HG03280 (cell line): ENCODE data around the gene ARSA.
"Not testable (repeated sequence)": the region's sequence is repeated elsewhere in the genome, so short reads cannot be mapped to it uniquely, and the experiment has no call there.

Experiments
- ATAC-seq: cut with Tn5 transposase; IDR thresholded peaks from one replicate; pipeline ENCODE4 v1.9.1; 2021; ENCODE audit warnings: mild to moderate bottlenecking, moderate library complexity; ENCODE audit not compliant: unreplicated experiment

Gene ARSA

DNA sequence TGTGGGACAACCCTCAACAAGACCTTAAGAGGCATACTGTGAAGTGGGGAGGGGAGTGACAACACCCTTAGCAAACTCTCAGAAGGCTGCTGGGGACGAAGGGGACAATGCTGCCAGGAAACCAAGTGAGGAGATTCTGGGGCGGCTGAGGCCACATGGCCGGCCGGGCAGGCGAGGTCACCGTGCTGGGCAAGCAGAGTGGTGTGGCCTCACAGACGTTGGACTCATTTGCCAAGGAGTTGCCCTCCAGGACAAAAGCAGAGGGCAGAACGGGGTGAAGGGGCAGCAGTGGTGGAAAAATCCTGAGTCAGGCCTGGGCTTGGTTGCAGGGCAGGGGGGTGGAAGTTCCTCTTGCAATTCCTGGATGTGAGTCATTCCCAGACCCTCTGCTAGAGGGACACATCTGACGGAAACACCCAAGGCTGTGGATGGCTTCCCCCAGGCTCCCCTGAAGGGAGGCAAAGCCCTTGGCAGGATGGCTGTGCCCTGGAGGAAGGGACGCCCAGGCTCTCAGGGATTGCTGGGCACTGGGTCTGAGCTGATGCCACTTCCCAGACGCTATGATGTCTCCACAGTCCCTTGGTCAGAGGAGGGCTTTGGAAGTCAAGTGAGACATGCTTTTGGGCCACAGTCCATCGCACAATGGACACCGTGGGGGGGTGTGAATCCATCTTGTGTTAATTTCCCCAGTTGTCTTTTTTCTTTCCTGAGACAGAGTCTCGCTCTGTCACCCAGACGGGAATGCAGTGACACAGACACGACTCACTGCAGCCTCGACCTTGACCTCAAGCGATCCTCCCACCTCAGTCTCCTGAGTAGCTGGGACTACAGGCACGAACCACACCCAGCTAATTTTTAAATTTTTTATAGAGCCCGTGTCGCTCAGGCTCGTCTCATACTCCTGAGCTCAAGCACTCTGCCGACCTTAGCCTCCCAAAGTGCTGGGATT, 28.4 kb upstream of the ARSA start:
- ATAC-seq: no peak

GRCh38 chr22:50654664-50655063, 26.7 kb upstream of the ARSA start:
- not testable (repeated sequence) for ATAC-seq

DNA sequence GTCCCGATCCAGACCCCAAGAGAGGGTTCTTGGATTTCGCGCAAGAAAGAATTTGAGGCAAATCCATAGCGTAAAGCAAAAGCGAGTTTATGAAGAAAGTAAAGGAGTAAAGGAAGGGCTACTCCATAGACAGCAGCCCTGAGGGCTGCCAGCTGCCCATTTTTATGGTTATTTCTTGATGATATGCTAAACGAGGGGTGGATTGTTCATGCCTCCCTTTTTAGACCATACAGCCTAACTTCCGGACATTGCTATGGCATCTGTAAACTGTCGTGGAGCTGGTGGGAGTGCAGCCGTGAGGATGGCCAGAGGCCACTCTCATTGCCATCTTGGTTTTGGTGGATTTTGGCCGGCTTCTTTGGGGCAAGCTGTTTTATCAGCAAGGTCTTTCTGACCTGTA, 25.3 kb upstream of the ARSA start:
- ATAC-seq: no peak

DNA sequence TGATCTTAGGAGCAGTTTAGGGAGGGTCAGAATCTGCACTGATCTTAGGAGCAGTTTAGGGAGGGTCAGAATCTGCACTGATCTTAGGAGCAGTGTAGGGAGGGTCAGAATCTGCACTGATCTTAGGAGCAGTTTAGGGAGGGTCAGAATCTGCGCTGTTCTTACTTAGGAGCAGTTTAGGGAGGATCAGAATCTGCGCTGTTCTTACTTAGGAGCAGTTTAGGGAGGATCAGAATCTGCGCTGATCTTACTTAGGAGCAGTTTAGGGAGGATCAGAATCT, 15.8 kb upstream of the ARSA start:
- not testable (repeated sequence) for ATAC-seq

- not testable (repeated sequence) for ATAC-seq
These were observed 15.3 kb upstream of the ARSA start for GRCh38 chr22:50643021-50643820.

GRCh38 chr22:50641696-50642607, 14.0 kb upstream of the ARSA start:
- no peak for ATAC-seq

GRCh38 chr22:50640857-50641647, 13.1 kb upstream of the ARSA start:
- ATAC-seq: no peak

DNA sequence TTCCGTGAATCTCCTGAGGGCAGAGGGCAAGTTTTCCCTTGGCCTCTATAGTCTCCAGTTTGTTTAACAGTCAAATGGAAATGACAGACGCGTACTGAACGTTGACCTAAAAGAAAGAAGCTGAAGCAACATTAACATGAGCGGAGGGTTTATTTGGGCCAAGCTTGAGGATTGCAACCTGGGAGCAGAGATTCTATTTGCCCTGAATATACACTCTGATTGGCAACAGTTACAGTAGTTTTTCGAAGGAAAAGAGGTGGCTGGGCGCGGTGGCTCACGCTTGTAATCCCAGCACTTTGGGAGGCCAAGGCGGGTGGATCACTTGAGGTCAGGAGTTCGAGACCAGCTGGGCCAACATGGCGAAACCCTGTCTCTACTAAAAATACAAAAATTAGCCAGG, 12.3 kb upstream of the ARSA start:
- not testable (repeated sequence) for ATAC-seq

GRCh38 chr22:50635591-50635990, 7.6 kb upstream of the ARSA start:
- ATAC-seq: no peak

GRCh38 chr22:50633771-50634170, 5.8 kb upstream of the ARSA start:
- ATAC-seq: no peak

DNA sequence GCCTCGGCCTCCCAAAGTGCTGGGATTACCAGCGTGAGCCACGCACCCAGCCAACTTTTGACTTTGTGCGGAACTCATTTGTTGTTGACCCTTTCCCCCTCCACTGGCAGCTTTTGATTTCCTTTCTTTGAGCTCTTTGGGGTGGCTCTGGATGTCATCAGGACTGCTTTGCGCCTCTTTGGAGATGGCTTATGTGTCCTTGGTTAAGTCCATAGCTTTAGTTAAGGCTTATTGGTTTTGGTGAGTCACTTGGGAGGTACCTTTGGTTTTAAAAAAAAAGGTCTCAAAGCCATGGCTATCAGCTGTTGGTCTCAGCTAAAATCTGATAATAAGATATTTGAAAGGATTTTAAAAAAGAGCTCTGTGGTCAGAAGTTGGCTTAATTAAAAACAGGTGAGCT, 5.1 kb upstream of the ARSA start:
- no peak for ATAC-seq

GRCh38 chr22:50630376-50630775, 2.4 kb upstream of the ARSA start:
- ATAC-seq: no peak

DNA sequence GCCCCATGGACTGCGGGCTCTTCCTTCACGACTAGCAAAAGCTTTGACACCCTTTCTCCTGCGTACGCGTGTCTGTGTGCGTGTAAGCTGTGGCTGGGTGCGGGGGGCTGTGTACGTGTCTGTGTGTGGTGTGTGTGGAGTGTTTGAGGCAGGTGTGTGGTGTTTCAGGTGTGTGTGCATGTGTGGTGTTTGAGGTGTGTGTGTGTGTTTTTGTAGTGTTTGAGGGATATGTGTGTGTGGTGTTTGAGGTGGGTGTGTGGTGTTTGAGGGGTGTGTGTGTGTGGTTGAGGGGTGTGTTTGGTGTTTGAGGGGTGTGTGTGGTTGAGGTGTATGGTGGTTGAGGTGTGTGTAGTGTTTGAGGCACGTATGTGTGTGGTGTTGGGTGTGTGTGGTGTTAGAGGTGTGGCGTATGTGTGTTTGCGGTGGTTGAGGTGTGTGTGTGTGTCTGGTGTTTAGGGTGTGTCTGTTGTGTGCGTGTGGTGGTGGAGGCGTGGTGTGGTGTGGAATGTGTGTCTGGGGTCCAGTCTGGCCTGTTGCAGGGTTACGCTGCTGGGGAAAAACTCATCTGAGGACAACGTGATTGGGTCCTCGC, 687 bp upstream of the ARSA start:
- ATAC-seq: peak; percentile 3

GRCh38 chr22:50626850-50627641, 906 bp downstream of the ARSA start:
- no peak for ATAC-seq

DNA sequence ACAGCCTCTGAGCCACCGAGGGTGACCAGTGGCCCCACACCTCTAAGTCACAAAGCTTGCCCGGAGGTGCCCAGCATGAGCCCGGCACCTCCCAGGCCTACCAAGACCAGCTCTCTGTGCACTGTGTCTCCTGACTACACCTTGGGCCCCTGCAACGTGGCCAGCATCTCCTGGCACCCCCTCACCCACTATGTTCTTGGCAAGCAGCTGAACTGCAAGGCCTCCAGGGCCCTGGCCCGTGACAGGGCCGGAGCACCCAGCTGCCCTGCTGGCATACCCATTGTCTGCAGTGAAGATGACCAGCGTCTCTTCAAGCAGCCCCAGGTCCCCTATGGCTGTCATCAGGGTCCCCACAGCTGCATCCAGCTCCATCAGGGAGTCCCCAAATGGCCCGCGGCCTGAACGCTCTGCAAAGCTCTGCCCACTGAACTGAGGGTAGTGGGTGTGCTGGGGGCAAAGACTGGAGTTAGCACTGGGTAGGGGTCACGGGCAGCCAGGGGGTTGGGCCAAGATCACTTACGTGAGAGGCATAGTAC, 1.6 kb downstream of the ARSA start:
- no peak for ATAC-seq

- ATAC-seq: no peak
These were observed 2.2 kb downstream of the ARSA start for GRCh38 chr22:50625568-50626313.

- ATAC-seq: no peak
These were observed 2.8 kb downstream of the ARSA start for GRCh38 chr22:50625131-50625567.
